GM12864 (cell line): Measurements from ENCODE around the gene MTMR12.

Experiments used
- DNase-seq: peaks from one replicate; pipeline ENCODE4 v3.0.0-alpha.2; 2011; ENCODE audit warnings: low read depth
- H3K4me3 ChIP-seq: 2 replicates; pipeline ENCODE4 v1.5.1; 2011; ENCODE audit warnings: mild to moderate bottlenecking, low read depth, low read length, control low read depth
- TF ChIP-seq, protein P1 (sequence below): IDR thresholded peaks from 2 replicates; pipeline ENCODE4 v1.5.1; 2011; ENCODE audit warnings: low read depth, mild to moderate bottlenecking, moderate library complexity, low read length, control low read depth, inconsistent platforms; ENCODE audit errors: missing control alignments

Gene MTMR12

DNA sequence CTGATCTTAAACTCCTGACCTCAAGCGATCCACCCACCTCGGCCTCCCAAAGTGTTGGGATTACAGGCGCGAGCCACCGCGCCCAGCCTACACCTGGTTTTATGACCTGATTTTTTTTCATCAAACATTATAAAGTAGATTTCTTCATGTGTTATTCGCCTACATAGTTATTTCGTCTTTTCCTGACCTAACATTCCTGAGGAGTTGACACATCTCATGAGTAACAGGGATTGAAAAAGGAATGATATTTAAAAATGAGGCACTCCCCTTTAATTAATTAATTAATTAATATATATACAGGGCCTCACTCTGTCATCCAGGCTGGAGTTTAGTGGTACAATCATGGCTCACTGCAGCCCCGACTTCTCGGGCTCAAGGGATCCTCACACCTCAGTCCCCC is 20.2 kb upstream of the MTMR12 start:
- TF ChIP-seq, protein P1, sequence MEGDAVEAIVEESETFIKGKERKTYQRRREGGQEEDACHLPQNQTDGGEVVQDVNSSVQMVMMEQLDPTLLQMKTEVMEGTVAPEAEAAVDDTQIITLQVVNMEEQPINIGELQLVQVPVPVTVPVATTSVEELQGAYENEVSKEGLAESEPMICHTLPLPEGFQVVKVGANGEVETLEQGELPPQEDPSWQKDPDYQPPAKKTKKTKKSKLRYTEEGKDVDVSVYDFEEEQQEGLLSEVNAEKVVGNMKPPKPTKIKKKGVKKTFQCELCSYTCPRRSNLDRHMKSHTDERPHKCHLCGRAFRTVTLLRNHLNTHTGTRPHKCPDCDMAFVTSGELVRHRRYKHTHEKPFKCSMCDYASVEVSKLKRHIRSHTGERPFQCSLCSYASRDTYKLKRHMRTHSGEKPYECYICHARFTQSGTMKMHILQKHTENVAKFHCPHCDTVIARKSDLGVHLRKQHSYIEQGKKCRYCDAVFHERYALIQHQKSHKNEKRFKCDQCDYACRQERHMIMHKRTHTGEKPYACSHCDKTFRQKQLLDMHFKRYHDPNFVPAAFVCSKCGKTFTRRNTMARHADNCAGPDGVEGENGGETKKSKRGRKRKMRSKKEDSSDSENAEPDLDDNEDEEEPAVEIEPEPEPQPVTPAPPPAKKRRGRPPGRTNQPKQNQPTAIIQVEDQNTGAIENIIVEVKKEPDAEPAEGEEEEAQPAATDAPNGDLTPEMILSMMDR, result no peak
- DNase-seq, result no peak
- no peak overlapping the region for H3K4me3 ChIP-seq

DNA sequence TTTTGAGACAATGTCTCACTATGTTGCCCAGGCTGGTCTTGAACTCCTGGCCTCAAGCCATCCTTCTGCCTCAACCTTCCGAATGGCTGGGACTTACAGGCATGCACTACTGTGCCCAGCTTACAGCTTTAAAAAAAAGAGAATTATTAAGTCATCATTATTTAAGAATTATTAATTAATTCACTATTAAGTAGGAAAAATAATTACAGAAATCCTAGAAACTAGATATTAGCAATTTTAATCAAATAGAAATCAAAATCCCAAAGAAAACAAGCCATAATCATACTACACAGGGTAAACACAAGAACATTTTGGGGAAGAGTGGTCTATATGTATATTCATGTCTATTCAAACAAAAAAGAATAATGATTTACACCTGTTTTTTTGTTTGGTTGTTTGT is 19.6 kb upstream of the MTMR12 start:
- H3K4me3 ChIP-seq, result no peak overlapping the region
- no peak for DNase-seq
- TF ChIP-seq, protein P1, result no peak

DNA sequence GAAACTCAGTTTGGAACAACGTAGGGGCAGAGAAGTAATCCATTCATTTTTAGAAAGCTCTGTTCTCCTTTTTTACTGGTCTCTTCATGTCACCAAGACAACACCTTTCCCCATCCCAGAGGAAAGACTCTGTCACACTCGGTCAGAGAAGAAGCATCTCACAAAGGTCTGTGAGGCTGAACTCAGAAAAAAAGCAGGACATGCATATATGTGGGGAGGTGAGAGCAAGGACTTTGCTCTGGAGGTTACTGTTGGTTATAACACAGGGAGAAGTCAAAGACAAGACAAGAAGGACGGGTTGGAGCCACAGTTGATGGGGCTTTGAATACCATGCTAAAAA is 19.2 kb upstream of the MTMR12 start:
- DNase-seq, result no peak
- H3K4me3 ChIP-seq, result no peak overlapping the region
- TF ChIP-seq, protein P1, result no peak

DNA sequence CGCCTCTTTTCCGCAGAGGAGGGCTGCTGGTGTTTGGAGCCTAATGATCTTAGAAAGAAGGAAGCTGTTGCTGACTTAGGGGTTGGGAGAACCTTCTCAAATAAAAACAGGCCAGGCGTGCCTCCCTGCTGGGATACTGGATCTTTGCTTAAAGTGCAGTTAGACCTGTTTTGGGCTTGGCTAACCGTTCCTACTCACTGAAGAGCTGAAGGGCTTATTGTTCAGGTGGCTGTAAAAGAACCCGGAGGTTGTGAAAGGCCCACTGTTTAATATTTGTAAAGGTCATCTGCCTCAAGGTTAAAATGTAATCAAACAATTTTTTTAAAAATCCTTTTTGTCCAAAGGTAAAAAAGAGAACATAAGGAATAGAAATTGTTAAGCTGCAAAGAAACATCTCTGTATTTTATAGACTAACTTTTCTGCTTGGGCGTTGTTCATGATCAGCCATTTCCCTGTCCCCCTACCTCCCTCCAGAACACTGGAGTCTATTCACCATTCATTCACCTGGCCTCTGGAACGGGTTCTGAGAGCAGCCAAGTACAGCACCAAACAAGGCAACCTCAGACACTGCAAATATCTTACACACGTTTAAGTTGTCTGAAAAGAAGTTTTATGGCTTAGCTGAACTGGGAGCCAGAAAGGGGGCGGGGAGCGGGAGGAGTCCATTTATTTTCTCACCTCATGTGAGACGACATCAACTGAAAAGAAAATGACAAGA is 18.6 kb upstream of the MTMR12 start:
- DNase-seq, result no peak
- no peak overlapping the region for H3K4me3 ChIP-seq
- TF ChIP-seq, protein P1, result no peak

DNA sequence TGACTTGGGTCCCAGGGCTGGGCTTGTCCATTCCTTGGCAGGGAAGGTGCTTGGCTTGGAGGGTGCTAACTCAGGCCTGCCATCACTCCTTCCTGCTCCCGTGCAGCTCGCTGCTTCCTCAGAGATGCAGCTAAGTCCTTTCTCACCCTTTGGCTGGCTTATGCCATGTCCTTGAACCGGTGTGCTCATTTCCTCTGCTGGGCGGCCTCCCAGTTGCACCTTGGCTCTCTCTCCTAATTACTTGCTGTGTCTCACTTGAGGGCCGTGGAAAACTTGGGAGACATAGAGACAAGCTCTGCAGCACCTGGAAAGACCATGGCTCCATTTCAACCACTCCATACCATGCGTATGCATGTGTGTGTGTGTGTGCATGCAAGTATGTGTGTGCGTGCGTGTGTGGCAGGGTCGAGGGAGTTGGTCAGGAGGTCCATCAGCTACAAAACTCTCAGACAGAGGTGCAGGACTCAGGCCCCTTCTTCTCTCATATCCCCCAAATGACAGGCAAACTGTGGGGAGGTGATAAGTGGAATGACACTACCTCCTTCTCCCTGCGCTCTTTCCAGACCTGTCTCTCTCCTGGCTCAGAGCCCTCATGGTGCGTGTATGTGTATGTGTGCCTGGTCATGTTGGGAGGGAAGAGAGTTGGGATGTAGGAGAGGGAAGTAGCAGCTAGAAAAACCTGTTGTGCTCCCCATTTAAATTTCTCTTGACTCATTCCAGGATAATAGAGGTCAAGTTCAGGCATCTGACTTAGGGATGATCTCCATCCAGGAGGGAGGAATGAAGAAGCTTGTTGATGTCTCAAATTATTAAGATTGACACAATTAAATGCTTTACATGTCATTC is 17.6 kb upstream of the MTMR12 start:
- TF ChIP-seq, protein P1, result no peak
- DNase-seq, result no peak
- H3K4me3 ChIP-seq, result no peak overlapping the region

DNA sequence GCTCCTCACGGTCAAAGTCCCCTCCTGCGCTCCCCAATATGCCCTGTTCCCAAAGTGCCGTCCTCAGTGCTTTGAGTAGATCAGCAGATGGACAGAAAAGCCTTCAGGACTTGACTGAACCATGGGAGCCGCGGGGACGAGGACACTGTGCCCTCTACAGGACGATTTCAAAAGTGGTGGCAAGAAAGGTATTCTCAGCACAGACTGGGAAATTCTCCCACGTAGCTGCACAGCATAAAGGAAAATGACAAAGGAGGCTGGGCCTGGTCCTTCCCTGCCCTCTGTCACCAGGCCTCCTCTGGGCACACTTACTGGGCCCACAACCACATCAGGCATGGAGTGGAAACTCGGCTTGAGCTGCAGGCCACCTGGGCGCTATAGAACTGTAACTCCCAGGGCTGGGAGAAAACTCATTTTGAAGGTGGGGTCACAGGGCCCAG is 16.7 kb upstream of the MTMR12 start:
- TF ChIP-seq, protein P1, result peak; percentile 79

More for the DNA sequence above, 16.7 kb upstream of the MTMR12 start:
- DNase-seq, result no peak
- no peak overlapping the region for H3K4me3 ChIP-seq
